ENCODE data around the gene PLK4. TPM values are rescaled to one million over a fixed set of nuclear protein-coding genes. Genes with fewer than 3 reads are reported as not detected.

PLK4 gene
- total RNA-seq (2014; rRNA removed; shearing (Covaris generic)): 6.7 and 8.5 TPM in 2 replicates
- polyA plus RNA-seq (2016; fragmentation: Nextera tagmentation; extraction: Ambion mirVana): 4.0 and 4.4 TPM in 2 replicates

DNA sequence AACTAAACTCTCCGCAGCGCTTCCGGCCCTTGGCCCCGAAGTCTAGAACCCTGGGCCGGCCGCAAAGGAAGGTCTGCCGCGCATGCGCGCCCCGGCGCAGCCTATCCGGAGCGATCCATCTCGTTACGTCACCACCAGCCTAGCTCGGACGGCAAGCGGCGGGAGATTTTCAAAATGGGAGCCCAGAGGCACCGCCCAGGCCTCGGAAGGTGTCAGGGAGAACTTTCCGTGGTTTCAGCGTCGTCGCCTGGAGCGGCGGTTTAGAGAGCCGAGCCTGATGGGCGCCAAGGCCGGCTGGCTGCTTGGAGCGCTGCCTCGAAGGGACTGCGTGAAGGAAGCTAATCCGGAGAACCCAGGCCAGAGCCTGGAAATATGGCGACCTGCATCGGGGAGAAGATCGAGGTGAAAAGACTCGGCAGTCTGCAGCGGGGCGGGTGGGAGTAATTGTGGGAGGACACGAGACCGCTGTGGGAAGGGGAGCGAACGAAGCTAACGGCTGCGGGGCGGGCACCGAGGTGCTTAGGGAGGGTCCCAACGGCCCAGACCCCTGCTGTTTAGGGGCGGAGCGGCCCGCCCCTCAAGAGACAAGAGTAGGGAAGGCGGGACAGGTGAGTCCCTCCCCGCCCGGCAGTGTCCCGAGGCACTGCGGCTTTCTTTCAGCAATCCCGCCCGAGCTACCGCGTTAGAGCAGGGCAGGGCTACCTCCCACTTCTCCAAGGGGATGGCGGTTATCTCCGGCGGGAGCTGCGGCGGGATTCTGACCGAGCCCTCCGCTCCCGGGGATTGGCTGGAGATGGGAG lies at the start of gene PLK4:
Gene PLK4 (plus strand): TSS at position 131 of the 800 bp plus-strand sequence. CDS start 242 bp downstream, at position 373.
- DNase-seq: peak; percentile 99
- Histone ChIP-seq H3K9me3 (ENCODE audit: low read depth) (no peaks in the 10 kb centered on the region), H3K4me3 (peak within 1 kb of the TSS; percentile 79), H3K9me2 (ENCODE audit: insufficient read depth) (no peaks in the 10 kb centered on the region), H3K9ac (peak within 1 kb of the TSS; percentile 82), H3K27me3 (replicated peaks; ENCODE audit: insufficient read depth) (no peaks in the 10 kb centered on the region), H3K4me1 (ENCODE audit: insufficient read depth) (0 out of 2 replicates have a peak, but pooled peaks cover 3% of the 10 kb centered on the region), H3K36me3 (ENCODE audit: low read depth) (no peaks in the 10 kb centered on the region), H2AFZ (peak within 1 kb of the TSS; percentile 94), H3K79me2 (ENCODE audit: insufficient read depth) (peaks cover 28% of the 10 kb centered on the region), H3K4me2 (ENCODE audit: unreplicated experiment) (peak within 1 kb of the TSS; percentile 91), H4K20me1 (ENCODE audit: insufficient read depth) (no peaks in the 10 kb centered on the region), H3K27ac (peak within 1 kb of the TSS; percentile 60), H3F3A (ENCODE audit: insufficient read depth) (no peaks in the 10 kb centered on the region)
- in situ Hi-C loops (cut with MboI): no loop called here
- 2 to 3% methylated on average over 52 to 63 of the region's 70 CpGs for WGBS, 2 experiments (ENCODE audit: low coverage in 1 of 2, low lambda C conversion rate in 2 of 2, missing lambda C conversion rate in 2 of 2)
- no peak for TF ChIP-seq EZH2 (IDR thresholded peaks at IDR 0.05; ENCODE audit: insufficient read depth, poor library complexity, severe bottlenecking)
- no peak for TF ChIP-seq EZH2phosphoT487 (IDR thresholded peaks at IDR 0.05; ENCODE audit: insufficient read depth, low read depth)

DNA sequence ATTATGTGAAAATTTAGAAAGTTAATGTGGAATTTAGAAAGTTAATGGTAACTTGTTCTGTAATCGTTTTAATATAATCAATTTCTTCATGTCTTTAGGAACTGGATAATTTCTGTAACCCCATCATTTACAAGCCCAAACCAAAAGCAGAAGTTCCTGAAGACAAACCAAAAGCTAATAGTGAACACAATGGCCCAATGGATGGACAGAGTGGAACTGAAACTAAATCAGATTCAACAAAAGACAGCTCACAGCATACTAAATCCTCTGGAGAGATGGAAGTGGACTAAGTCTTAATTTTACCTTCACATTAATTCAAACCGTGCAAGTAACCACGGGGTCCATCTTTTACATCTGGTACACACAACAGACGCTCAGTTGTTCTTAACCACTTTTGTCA lies 48.1 kb upstream of the PLK4 start:
- DNase-seq: no peak
- no peaks in the 10 kb centered on the region for H3K9me3 ChIP-seq (ENCODE audit: low read depth)
- no peaks in the 10 kb centered on the region for H3K27me3 ChIP-seq (replicated peaks; ENCODE audit: insufficient read depth)
- H3F3A ChIP-seq (ENCODE audit: insufficient read depth): no peaks in the 10 kb centered on the region
- no peaks in the 10 kb centered on the region for H4K20me1 ChIP-seq (ENCODE audit: insufficient read depth)
- H3K36me3 ChIP-seq (ENCODE audit: low read depth): no peaks in the 10 kb centered on the region
- no peaks in the 10 kb centered on the region for H3K4me1 ChIP-seq (ENCODE audit: insufficient read depth)
- no peaks in the 10 kb centered on the region for H3K9me2 ChIP-seq (ENCODE audit: insufficient read depth)
- H3K79me2 ChIP-seq (ENCODE audit: insufficient read depth): no peaks in the 10 kb centered on the region
- in situ Hi-C loops (cut with MboI): no loop called here
- no peak overlapping the region for H3K9ac ChIP-seq
- no peak overlapping the region for H3K27ac ChIP-seq
- H2AFZ ChIP-seq: no peak overlapping the region
- no peak overlapping the region for H3K4me2 ChIP-seq (ENCODE audit: unreplicated experiment)
- no peak overlapping the region for H3K4me3 ChIP-seq
- TF ChIP-seq EZH2 (IDR thresholded peaks at IDR 0.05; ENCODE audit: insufficient read depth, poor library complexity, severe bottlenecking) (no peak), EZH2phosphoT487 (IDR thresholded peaks at IDR 0.05; ENCODE audit: insufficient read depth, low read depth) (no peak)
- WGBS, 2 experiments (ENCODE audit: low coverage in 1 of 2, low lambda C conversion rate in 2 of 2, missing lambda C conversion rate in 2 of 2): 81 to 82% methylated on average over 4 of the region's 4 CpGs

DNA sequence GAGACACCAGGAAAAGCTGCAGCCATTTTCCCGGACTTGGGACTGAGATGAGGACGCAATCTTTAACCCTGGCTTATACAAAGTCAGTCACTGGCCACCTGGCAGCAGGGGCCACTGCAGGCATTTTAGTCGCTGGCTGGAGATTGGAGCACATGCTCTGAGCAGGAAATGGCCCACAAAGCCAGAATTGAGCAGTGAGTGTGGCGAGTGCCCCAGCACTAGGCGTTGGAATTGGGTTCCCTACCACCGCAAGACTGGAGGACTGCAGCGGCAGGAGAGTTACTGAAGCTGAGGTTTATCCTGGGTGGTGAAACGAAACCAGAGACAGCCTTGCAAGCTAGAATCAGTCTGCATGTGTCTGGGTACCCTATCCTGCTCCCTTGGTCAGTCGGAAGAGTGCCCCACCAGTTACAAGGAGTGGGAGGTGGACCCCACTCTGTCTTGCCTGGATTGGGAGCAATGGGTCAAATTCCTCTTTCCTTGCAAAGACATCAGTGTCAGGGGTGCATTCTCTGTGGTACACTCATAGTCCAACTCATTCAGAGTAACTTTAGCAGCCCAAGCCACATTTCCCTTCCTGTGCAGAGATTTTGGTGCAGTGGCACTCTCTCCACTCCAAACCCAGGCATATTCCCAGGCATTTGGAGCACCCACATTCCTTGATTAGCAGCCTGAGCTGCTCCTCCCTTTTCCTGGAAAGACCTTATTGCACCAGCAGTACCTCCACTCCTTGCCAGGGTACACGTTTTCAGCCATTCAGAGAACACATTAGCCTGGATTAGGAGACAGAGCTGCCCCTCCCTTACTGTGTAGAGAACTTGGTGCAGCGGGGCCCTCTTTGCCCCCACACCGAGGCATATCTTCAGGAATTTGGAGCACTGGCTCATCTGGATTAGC lies 36.7 kb upstream of the PLK4 start:
- Histone ChIP-seq H3K9me2 (ENCODE audit: insufficient read depth) (no peaks in the 10 kb centered on the region), H3K27me3 (replicated peaks; ENCODE audit: insufficient read depth) (no peaks in the 10 kb centered on the region), H4K20me1 (ENCODE audit: insufficient read depth) (no peaks in the 10 kb centered on the region), H3K4me3 (no peak overlapping the region), H3K36me3 (ENCODE audit: low read depth) (no peaks in the 10 kb centered on the region), H3F3A (ENCODE audit: insufficient read depth) (no peaks in the 10 kb centered on the region), H3K79me2 (ENCODE audit: insufficient read depth) (no peaks in the 10 kb centered on the region), H3K4me2 (ENCODE audit: unreplicated experiment) (no peak overlapping the region), H3K4me1 (ENCODE audit: insufficient read depth) (no peaks in the 10 kb centered on the region), H3K9ac (no peak overlapping the region), H3K27ac (no peak overlapping the region), H2AFZ (no peak overlapping the region), H3K9me3 (ENCODE audit: low read depth) (no peaks in the 10 kb centered on the region)
- in situ Hi-C loops (cut with MboI): no loop called here
- TF ChIP-seq EZH2phosphoT487 (IDR thresholded peaks at IDR 0.05; ENCODE audit: insufficient read depth, low read depth) (no peak), EZH2 (IDR thresholded peaks at IDR 0.05; ENCODE audit: insufficient read depth, poor library complexity, severe bottlenecking) (no peak)
- no peak for DNase-seq
- WGBS, 2 experiments (ENCODE audit: low coverage in 1 of 2, low lambda C conversion rate in 2 of 2, missing lambda C conversion rate in 2 of 2): 92 to 93% methylated on average over 12 of the region's 12 CpGs

DNA sequence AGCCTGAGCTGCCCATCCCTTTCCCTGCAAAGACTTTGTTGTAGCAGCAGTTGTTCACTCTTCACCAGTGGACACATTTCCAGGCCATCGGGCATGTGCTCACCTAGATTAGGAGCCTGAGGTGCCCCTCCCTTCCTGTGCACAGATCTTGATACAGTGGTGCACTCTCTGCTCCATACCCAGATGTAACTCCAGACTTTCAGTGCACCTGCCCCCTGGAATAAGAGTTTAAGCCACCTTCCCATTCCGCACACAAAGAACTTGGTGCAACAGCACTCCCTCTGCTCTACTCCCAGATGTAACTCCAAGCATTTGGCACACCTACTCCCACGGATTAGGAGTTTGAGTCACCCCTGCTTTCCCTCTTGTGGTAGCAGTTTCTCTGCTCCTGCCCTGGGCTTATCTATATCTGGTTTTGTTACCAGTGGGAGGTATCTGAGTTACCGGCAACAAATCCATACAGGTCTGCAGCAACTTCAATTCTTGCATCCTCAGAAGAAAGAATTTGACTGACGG lies 36.0 kb upstream of the PLK4 start:
- no peak overlapping the region for H2AFZ ChIP-seq
- peak; percentile 4 for DNase-seq
- no peak for TF ChIP-seq EZH2phosphoT487 (IDR thresholded peaks at IDR 0.05; ENCODE audit: insufficient read depth, low read depth)
- no peak for TF ChIP-seq EZH2 (IDR thresholded peaks at IDR 0.05; ENCODE audit: insufficient read depth, poor library complexity, severe bottlenecking)
- no peak overlapping the region for H3K4me2 ChIP-seq (ENCODE audit: unreplicated experiment)
- no peaks in the 10 kb centered on the region for H3F3A ChIP-seq (ENCODE audit: insufficient read depth)
- WGBS, 2 experiments (ENCODE audit: low coverage in 1 of 2, low lambda C conversion rate in 2 of 2, missing lambda C conversion rate in 2 of 2): 92 to 98% methylated on average over 5 of the region's 5 CpGs
- H4K20me1 ChIP-seq (ENCODE audit: insufficient read depth): no peaks in the 10 kb centered on the region
- no peak overlapping the region for H3K4me3 ChIP-seq
- no peaks in the 10 kb centered on the region for H3K79me2 ChIP-seq (ENCODE audit: insufficient read depth)
- no peak overlapping the region for H3K27ac ChIP-seq
- in situ Hi-C loops (cut with MboI): no loop called here
- H3K9me2 ChIP-seq (ENCODE audit: insufficient read depth): no peaks in the 10 kb centered on the region
- no peaks in the 10 kb centered on the region for H3K27me3 ChIP-seq (replicated peaks; ENCODE audit: insufficient read depth)
- H3K9ac ChIP-seq: no peak overlapping the region
- no peaks in the 10 kb centered on the region for H3K9me3 ChIP-seq (ENCODE audit: low read depth)
- no peaks in the 10 kb centered on the region for H3K4me1 ChIP-seq (ENCODE audit: insufficient read depth)
- H3K36me3 ChIP-seq (ENCODE audit: low read depth): no peaks in the 10 kb centered on the region
